Mammary epithelial cell (primary cell): ENCODE measurements around the gene LPAR4.

Experiments
- EZH2 ChIP-seq: IDR thresholded peaks from 2 replicates; pipeline ENCODE4 v1.6.1; 2012; ENCODE audit warnings: low read length, inconsistent platforms, borderline replicate concordance
- TF ChIP-seq, protein P1 (sequence below), 2 donors: IDR thresholded peaks in 1 of 2; conservative IDR thresholded peaks in 1 of 2; 2 replicates each; pipeline ENCODE4 v1.5.1; 2011 to 2012; ENCODE audit warnings: inconsistent platforms in 2 of 2, low read length in 2 of 2, mild to moderate bottlenecking in 2 of 2, control low read depth in 1 of 2, low read depth in 1 of 2; ENCODE audit not compliant: insufficient read depth in 1 of 2; ENCODE audit errors: extremely low read depth in 1 of 2

DNA sequence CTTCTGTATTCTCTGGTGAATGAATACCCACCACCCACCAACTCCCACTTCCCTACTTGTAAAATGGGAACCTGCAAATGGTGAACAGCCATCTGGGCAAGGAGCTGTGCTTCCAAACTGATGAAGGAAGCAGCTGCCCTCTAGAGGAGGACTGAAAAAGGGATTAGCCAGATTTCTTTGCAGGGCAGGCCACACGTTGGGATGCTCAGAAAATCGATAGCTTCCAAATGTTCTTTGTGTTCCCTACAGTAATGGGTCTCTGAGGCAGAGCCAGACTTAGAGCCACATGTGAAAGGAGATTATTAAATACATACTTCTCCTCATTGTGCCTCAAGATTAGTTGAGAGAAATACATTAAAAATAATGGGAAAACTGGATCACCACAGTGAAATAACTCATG lies 39.3 kb upstream of the LPAR4 start:
- TF ChIP-seq, protein P1, sequence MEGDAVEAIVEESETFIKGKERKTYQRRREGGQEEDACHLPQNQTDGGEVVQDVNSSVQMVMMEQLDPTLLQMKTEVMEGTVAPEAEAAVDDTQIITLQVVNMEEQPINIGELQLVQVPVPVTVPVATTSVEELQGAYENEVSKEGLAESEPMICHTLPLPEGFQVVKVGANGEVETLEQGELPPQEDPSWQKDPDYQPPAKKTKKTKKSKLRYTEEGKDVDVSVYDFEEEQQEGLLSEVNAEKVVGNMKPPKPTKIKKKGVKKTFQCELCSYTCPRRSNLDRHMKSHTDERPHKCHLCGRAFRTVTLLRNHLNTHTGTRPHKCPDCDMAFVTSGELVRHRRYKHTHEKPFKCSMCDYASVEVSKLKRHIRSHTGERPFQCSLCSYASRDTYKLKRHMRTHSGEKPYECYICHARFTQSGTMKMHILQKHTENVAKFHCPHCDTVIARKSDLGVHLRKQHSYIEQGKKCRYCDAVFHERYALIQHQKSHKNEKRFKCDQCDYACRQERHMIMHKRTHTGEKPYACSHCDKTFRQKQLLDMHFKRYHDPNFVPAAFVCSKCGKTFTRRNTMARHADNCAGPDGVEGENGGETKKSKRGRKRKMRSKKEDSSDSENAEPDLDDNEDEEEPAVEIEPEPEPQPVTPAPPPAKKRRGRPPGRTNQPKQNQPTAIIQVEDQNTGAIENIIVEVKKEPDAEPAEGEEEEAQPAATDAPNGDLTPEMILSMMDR (conservative IDR thresholded peaks at IDR 0.05 in 1 of 2, IDR thresholded peaks at IDR 0.05 in 1 of 2; ENCODE audit: extremely low read depth in 1 of 2, insufficient read depth in 1 of 2, low read depth in 1 of 2, low read length in 2 of 2) = peak; percentile 25 to 59
- TF ChIP-seq EZH2 = no peak
